ENCODE data around the gene MRM2.

The MRM2 gene

GRCh38 chr7:2220954-2221353 lies 21.1 kb downstream of the MRM2 start:
- TF ChIP-seq CTCF (IDR thresholded peaks at IDR 0.05; ENCODE audit: extremely low read depth, missing control alignments): no peak
- DNase-seq (ENCODE audit: low spot score): no peak

GRCh38 chr7:2220506-2220905 lies 21.5 kb downstream of the MRM2 start:
- TF ChIP-seq CTCF (IDR thresholded peaks at IDR 0.05; ENCODE audit: extremely low read depth, missing control alignments): no peak
- no peak for DNase-seq (ENCODE audit: low spot score)

GRCh38 chr7:2220030-2220429 lies 22.0 kb downstream of the MRM2 start:
- TF ChIP-seq CTCF (IDR thresholded peaks at IDR 0.05; ENCODE audit: extremely low read depth, missing control alignments): no peak

GRCh38 chr7:2219606-2220005 lies 22.4 kb downstream of the MRM2 start:
- TF ChIP-seq CTCF (IDR thresholded peaks at IDR 0.05; ENCODE audit: extremely low read depth, missing control alignments): no peak

More at GRCh38 chr7:2220030-2220429, 22.0 kb downstream of the MRM2 start:
- no peak for DNase-seq (ENCODE audit: low spot score)

GRCh38 chr7:2219136-2219535 lies 22.9 kb downstream of the MRM2 start:
- DNase-seq (ENCODE audit: low spot score): no peak
- TF ChIP-seq CTCF (IDR thresholded peaks at IDR 0.05; ENCODE audit: extremely low read depth, missing control alignments): no peak

More at GRCh38 chr7:2219606-2220005, 22.4 kb downstream of the MRM2 start:
- no peak for DNase-seq (ENCODE audit: low spot score)

- TF ChIP-seq CTCF (IDR thresholded peaks at IDR 0.05; ENCODE audit: extremely low read depth, missing control alignments): no peak
- no peak for DNase-seq (ENCODE audit: low spot score)
These were observed 23.6 kb downstream of the MRM2 start for GRCh38 chr7:2218444-2218785.

GRCh38 chr7:2217716-2218443 lies 24.1 kb downstream of the MRM2 start:
- no peak for TF ChIP-seq CTCF (IDR thresholded peaks at IDR 0.05; ENCODE audit: extremely low read depth, missing control alignments)
- DNase-seq (ENCODE audit: low spot score): no peak

Measured in GM20000 (cell line).